Suppressor macrophage treated with lipopolysaccharide for 4 hours (primary cell): ENCODE measurements around the gene GRIN2A.
A peak's percentile ranks its signal among the peaks of the same experiment; 100 is the strongest.

Source experiments
- DNase-seq: peaks from one replicate; pipeline ENCODE4 v3.0.0-alpha.2; 2020

GRIN2A gene

GRCh38 chr16:10181196-10182162 lies 749 bp downstream of the GRIN2A start:
- DNase-seq = peak; percentile 63

- no peak for DNase-seq
These were observed 1.5 kb downstream of the GRIN2A start for GRCh38 chr16:10180771-10181163.

- no peak for DNase-seq
These were observed 2.0 kb downstream of the GRIN2A start for GRCh38 chr16:10180042-10180770.

GRCh38 chr16:10178526-10178925 lies 3.7 kb downstream of the GRIN2A start:
- no peak for DNase-seq

GRCh38 chr16:10178080-10178479 lies 4.1 kb downstream of the GRIN2A start:
- DNase-seq = no peak

- no peak for DNase-seq
These were observed 9.2 kb downstream of the GRIN2A start for GRCh38 chr16:10172848-10173655.

GRCh38 chr16:10171221-10171620 lies 11.0 kb downstream of the GRIN2A start:
- no peak for DNase-seq

GRCh38 chr16:10169904-10170410 lies 12.3 kb downstream of the GRIN2A start:
- no peak for DNase-seq

- no peak for DNase-seq
These were observed 13.2 kb downstream of the GRIN2A start for GRCh38 chr16:10169031-10169430.

- no peak for DNase-seq
These were observed 14.0 kb downstream of the GRIN2A start for GRCh38 chr16:10168258-10168657.

- no peak for DNase-seq
These were observed 16.6 kb downstream of the GRIN2A start for GRCh38 chr16:10165643-10166042.

GRCh38 chr16:10162981-10163380 lies 19.2 kb downstream of the GRIN2A start:
- DNase-seq = no peak

- no peak for DNase-seq
These were observed 26.1 kb downstream of the GRIN2A start for GRCh38 chr16:10156099-10156498.

- no peak for DNase-seq
These were observed 27.8 kb downstream of the GRIN2A start for GRCh38 chr16:10154389-10154788.

GRCh38 chr16:10153985-10154384 lies 28.2 kb downstream of the GRIN2A start:
- no peak for DNase-seq

- no peak for DNase-seq
These were observed 30.5 kb downstream of the GRIN2A start for GRCh38 chr16:10151718-10152117.

- no peak for DNase-seq
These were observed 31.3 kb downstream of the GRIN2A start for GRCh38 chr16:10150906-10151305.

GRCh38 chr16:10145542-10146035 lies 36.6 kb downstream of the GRIN2A start:
- DNase-seq = no peak

- DNase-seq = no peak
These were observed 40.6 kb downstream of the GRIN2A start for GRCh38 chr16:10141671-10142070.

GRCh38 chr16:10138881-10139280 lies 43.3 kb downstream of the GRIN2A start:
- DNase-seq = no peak

GRCh38 chr16:10137341-10137740 lies 44.9 kb downstream of the GRIN2A start:
- no peak for DNase-seq

GRCh38 chr16:10136916-10137315 lies 45.3 kb downstream of the GRIN2A start:
- no peak for DNase-seq

GRCh38 chr16:10130538-10130937 lies 51.7 kb downstream of the GRIN2A start:
- DNase-seq = no peak
